K562 (cell line): Measurements from ENCODE around the gene BAIAP2. TPM values are rescaled to one million over a fixed set of nuclear protein-coding genes. Genes with fewer than 3 reads are reported as not detected.

Experiments used
- COPS2 ChIP-seq: fragments of 450-650 bp; conservative IDR thresholded peaks from 2 replicates; pipeline ENCODE4 v1.6.1; 2016; ENCODE audit warnings: mild to moderate bottlenecking, moderate library complexity
- DNMT1 ChIP-seq: fragments of 450-650 bp; IDR thresholded peaks from 2 replicates; pipeline ENCODE4 v1.6.1; 2016; ENCODE audit warnings: antibody characterized with exemption, mild to moderate bottlenecking
- ERF ChIP-seq: fragments of 450-650 bp; formaldehyde crosslinking; IDR thresholded peaks from 2 replicates; pipeline ENCODE4 v1.4.0; 2020; ENCODE audit warnings: mild to moderate bottlenecking, mixed read lengths
- PRDM10 ChIP-seq: fragments of 450-650 bp; IDR thresholded peaks from 2 replicates; pipeline ENCODE4 v1.6.1; 2018; ENCODE audit not compliant: partially characterized antibody
- SRSF9 ChIP-seq: fragments of 200-400 bp; formaldehyde crosslinking; IDR thresholded peaks from 2 replicates; pipeline ENCODE4 v1.6.1; 2017; ENCODE audit warnings: low read depth, low read length, borderline replicate concordance
- ZNF174 ChIP-seq: fragments of 250-450 bp; sonication (Bioruptor Pico); IDR thresholded peaks from 2 replicates; pipeline ENCODE4 v1.4.0; 2020; ENCODE audit warnings: mild to moderate bottlenecking
- ZNF311 ChIP-seq: fragments of 250-450 bp; sonication (Bioruptor Pico); IDR thresholded peaks from 2 replicates; pipeline ENCODE4 v1.4.0; 2020; ENCODE audit warnings: mild to moderate bottlenecking, moderate library complexity
- polyA plus RNA-seq, 8 experiments: library from polyadenylated mRNA; depleted of rRNA in 4 of 8; stranded (reverse) in 5 of 8; unstranded in 3 of 8; fragments of >200 nt; fragmentation: Nextera tagmentation in 2 of 8; fragmentation: Illumina TruSeq in 1 of 8; extraction: Ambion mirVana in 2 of 8; extraction: Trizol in 1 of 8; gene quantifications; 2 replicates each; pipeline versions ENCODE4 v1.2.1 to v1.2.3, GENCODE V29; 2011 to 2014; ENCODE audit warnings: inconsistent platforms in 1 of 8, missing spikeins in 1 of 8
- total RNA-seq, 7 experiments: library from RNA; depleted of rRNA in 6 of 7; stranded (reverse); fragments of >200 nt in 6 of 7; fragmentation: Illumina TruSeq in 2 of 7; extraction: Trizol in 2 of 7; gene quantifications; 2 replicates each; pipeline versions ENCODE4 v1.2.1 to v1.2.3, GENCODE V29; 2011 to 2021; ENCODE audit warnings: low replicate concordance in 1 of 7
- TF ChIP-seq, protein P1 (sequence below): fragments of 450-650 bp; IDR thresholded peaks from 2 replicates; pipeline ENCODE4 v1.6.1; 2016; ENCODE audit warnings: low read depth
- TF ChIP-seq, protein P2 (sequence below): fragments of 450-650 bp; IDR thresholded peaks from one replicate; pipeline ENCODE4 v1.6.1; 2018; ENCODE audit warnings: mild to moderate bottlenecking, moderate library complexity; ENCODE audit not compliant: partially characterized antibody

Gene BAIAP2
- total and polyA plus RNA-seq, 9 of the 15 experiments (the other 6 are each of a cell fraction or from before 2014, with no cell fraction given): 2.3 to 51.6 (median 18.4) TPM

- TF ChIP-seq PRDM10 (no peak), COPS2 (no peak), ZNF174 (CRISPR knock-in tag) (no peak), SRSF9 (no peak), ZNF311 (CRISPR knock-in tag) (no peak), DNMT1 (no peak), ERF (CRISPR knock-in tag) (no peak)
- TF ChIP-seq, protein P1, sequence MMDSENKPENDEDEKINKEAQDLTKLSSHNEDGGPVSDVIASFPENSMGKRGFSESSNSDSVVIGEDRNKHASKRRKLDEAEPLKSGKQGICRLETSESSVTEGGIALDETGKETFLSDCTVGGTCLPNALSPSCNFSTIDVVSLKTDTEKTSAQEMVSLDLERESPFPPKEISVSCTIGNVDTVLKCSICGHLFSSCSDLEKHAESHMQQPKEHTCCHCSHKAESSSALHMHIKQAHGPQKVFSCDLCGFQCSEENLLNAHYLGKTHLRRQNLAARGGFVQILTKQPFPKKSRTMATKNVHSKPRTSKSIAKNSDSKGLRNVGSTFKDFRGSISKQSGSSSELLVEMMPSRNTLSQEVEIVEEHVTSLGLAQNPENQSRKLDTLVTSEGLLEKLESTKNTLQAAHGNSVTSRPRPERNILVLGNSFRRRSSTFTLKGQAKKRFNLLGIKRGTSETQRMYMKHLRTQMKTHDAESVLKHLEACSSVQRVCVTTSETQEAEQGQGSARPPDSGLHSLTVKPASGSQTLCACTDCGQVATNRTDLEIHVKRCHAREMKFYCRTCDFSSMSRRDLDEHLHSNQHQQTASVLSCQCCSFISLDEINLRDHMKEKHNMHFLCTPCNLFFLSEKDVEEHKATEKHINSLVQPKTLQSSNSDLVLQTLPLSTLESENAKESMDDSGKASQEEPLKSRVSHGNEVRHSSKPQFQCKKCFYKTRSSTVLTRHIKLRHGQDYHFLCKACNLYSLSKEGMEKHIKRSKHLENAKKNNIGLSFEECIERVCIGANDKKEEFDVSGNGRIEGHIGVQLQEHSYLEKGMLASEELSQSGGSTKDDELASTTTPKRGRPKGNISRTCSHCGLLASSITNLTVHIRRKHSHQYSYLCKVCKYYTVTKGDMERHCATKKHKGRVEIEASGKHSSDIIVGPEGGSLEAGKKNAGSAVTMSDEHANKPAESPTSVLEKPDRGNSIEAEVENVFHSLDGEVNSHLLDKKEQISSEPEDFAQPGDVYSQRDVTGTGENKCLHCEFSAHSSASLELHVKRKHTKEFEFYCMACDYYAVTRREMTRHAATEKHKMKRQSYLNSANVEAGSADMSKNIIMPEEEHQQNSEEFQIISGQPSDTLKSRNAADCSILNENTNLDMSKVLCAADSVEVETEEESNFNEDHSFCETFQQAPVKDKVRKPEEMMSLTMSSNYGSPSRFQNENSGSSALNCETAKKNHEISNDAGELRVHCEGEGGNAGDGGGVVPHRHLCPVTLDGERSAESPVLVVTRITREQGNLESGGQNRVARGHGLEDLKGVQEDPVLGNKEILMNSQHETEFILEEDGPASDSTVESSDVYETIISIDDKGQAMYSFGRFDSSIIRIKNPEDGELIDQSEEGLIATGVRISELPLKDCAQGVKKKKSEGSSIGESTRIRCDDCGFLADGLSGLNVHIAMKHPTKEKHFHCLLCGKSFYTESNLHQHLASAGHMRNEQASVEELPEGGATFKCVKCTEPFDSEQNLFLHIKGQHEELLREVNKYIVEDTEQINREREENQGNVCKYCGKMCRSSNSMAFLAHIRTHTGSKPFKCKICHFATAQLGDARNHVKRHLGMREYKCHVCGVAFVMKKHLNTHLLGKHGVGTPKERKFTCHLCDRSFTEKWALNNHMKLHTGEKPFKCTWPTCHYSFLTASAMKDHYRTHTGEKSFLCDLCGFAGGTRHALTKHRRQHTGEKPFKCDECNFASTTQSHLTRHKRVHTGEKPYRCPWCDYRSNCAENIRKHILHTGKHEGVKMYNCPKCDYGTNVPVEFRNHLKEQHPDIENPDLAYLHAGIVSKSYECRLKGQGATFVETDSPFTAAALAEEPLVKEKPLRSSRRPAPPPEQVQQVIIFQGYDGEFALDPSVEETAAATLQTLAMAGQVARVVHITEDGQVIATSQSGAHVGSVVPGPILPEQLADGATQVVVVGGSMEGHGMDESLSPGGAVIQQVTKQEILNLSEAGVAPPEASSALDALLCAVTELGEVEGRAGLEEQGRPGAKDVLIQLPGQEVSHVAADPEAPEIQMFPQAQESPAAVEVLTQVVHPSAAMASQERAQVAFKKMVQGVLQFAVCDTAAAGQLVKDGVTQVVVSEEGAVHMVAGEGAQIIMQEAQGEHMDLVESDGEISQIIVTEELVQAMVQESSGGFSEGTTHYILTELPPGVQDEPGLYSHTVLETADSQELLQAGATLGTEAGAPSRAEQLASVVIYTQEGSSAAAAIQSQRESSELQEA: no peak
- TF ChIP-seq, protein P2, sequence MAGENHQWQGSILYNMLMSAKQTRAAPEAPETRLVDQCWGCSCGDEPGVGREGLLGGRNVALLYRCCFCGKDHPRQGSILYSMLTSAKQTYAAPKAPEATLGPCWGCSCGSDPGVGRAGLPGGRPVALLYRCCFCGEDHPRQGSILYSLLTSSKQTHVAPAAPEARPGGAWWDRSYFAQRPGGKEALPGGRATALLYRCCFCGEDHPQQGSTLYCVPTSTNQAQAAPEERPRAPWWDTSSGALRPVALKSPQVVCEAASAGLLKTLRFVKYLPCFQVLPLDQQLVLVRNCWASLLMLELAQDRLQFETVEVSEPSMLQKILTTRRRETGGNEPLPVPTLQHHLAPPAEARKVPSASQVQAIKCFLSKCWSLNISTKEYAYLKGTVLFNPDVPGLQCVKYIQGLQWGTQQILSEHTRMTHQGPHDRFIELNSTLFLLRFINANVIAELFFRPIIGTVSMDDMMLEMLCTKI: no peak
Observed at GRCh38 chr17:81091154-81091553, 56.2 kb downstream of the BAIAP2 start (continued).
